Aorta (tissue), 5 donors: ENCODE data around the gene GRK3. TPM values are rescaled to one million over a fixed set of nuclear protein-coding genes. Genes with fewer than 3 reads are reported as not detected.
"Not testable (repeated sequence)": the region's sequence is repeated elsewhere in the genome, so short reads cannot be mapped to it uniquely, and the experiment has no call there.

Source experiments
- ATAC-seq: fragments of 200-7000 bp; cut with Tn5 transposase; one replicate; pipeline ENCODE4 v1.9.1; 2022; ENCODE audit warnings: moderate library complexity; ENCODE audit not compliant: low FRiP score
- DNase-seq, 2 donors: peaks; one replicate each; pipeline ENCODE4 v3.0.0-alpha.2; 2020
- H3K27ac ChIP-seq, 2 donors: one replicate each; pipeline ENCODE4 v1.5.1; 2013; ENCODE audit warnings: low read length in 2 of 2, mild to moderate bottlenecking in 2 of 2, moderate library complexity in 2 of 2, control low read depth in 1 of 2, inconsistent platforms in 1 of 2, low read depth in 1 of 2
- H3K27me3 ChIP-seq, 2 donors: one replicate each; pipeline ENCODE4 v1.6.1; 2013; ENCODE audit warnings: control low read depth in 1 of 2, low read length in 1 of 2, mild to moderate bottlenecking in 1 of 2, moderate library complexity in 1 of 2; ENCODE audit not compliant: insufficient read depth in 2 of 2, control insufficient read depth in 1 of 2
- H3K36me3 ChIP-seq, 2 donors: one replicate each; pipeline ENCODE4 v1.6.1; 2013; ENCODE audit warnings: control low read depth in 1 of 2, low read length in 1 of 2, mild to moderate bottlenecking in 1 of 2; ENCODE audit not compliant: insufficient read depth in 2 of 2, control insufficient read depth in 1 of 2
- H3K4me1 ChIP-seq, 2 donors: one replicate each; pipeline ENCODE4 v1.6.1; 2013; ENCODE audit warnings: low read length in 2 of 2, control low read depth in 1 of 2, mild to moderate bottlenecking in 1 of 2, moderate library complexity in 1 of 2; ENCODE audit not compliant: insufficient read depth in 2 of 2, control insufficient read depth in 1 of 2
- H3K4me3 ChIP-seq, 2 donors: one replicate each; pipeline ENCODE4 v1.5.1; 2013; ENCODE audit warnings: low read length in 2 of 2, control low read depth in 1 of 2, mild to moderate bottlenecking in 1 of 2
- H3K9me3 ChIP-seq: one replicate; pipeline ENCODE4 v1.6.1; 2013; ENCODE audit warnings: mild to moderate bottlenecking, low read length; ENCODE audit not compliant: control insufficient read depth
- WGBS, 2 donors: extraction: QIAGEN DNeasy Blood & Tissue Kit; methylation state at CpG; one replicate each; pipeline ENCODE4 v1.1.7; 2013; 5-methylcytosine and 5-hydroxymethylcytosine counted together
- intact Hi-C, 2 donors: fragments of 100-400 bp; cut with DNase I; formaldehyde crosslinking; loops; one replicate each; pipeline versions ENCODE4 v1.14.2 to v1.15.0; 2022
- polyA plus RNA-seq, 2 donors: library from polyadenylated mRNA; stranded (reverse); fragments of 200-250 nt; gene quantifications; one replicate each; pipeline ENCODE4 v1.2.3, GENCODE V29; 2013
- total RNA-seq, 2 donors: library from RNA; stranded (reverse); fragmentation: NEBNext Ultra II Directional; extraction: Animal tissue kit (Norgen Biotek cat#: 25700); gene quantifications; one replicate each; pipeline ENCODE4 v1.2.1, GENCODE V29; 2021
- donor health status: healthy with polysubstance abuse.
- donor health status: Bipolar disorder and iron deficiency.
- donor health status: DM: no; HTN: no; CAD: no.
- donor health status: DM: no; HTN: no; CAD: no.
- donor health status: DM: yes; HTN: yes; CAD: no.

The GRK3 gene
- total and polyA plus RNA-seq, 4 donors = 0.23 to 11.4 (median 6.1) TPM

DNA sequence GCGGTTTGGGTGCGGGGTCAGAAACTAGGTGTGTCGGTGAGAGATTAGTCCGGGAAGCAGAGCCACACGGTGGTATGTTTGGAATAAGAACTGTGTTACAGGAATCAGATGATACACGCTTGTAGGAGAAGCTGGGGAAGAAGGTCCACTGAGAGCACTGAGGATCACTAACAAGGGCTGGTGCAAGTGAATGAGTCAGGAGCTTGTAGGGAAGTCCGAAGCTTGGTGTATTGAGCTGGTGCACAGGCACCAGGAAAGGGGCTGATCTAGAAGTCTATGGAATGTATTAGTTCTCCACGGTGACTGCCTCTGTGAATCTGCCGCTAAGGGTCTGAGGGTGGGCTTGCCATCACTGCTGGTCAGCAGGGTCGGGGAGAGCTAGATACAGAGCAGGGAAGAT lies 18.8 kb upstream of the GRK3 start:
- Histone ChIP-seq H3K9me3 (peaks cover 5% of the 10 kb centered on the region), H3K27ac (no peak overlapping the region), H3K4me3 (no peak overlapping the region), H3K27me3 (no peaks in the 10 kb centered on the region), H3K4me1 (no peaks in the 10 kb centered on the region), H3K36me3 (no peaks in the 10 kb centered on the region)
- intact Hi-C loops = no loop called here
- ATAC-seq = no peak
- 84% methylated on average over 10 of the region's 10 CpGs for WGBS, 2 donors
- DNase-seq = no peak

DNA sequence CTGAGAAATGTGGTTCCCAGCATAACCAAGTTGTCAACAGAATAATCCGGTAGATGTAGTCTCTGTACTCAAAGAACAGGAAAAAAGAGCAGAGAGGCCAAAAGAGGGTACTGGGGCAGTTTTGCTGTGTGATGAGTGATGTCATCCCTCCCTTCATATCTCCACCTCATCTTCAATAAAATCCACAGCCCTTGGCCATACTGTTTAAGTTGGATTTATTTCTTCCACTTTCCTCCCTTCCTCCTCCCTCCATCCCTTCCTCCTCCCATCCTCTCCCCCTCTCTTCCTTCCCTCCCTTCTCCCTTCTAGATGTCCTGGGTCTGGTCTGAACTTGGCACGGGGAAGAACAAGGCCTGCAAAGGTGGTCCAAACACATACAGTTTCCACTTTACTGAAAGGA lies 18.2 kb upstream of the GRK3 start:
- 82 to 88% methylated on average over 2 of the region's 2 CpGs for WGBS, 2 donors
- Histone ChIP-seq H3K9me3 (peaks cover 2% of the 10 kb centered on the region), H3K4me3 (no peak overlapping the region), H3K27me3 (no peaks in the 10 kb centered on the region), H3K36me3 (no peaks in the 10 kb centered on the region), H3K4me1 (no peaks in the 10 kb centered on the region), H3K27ac (no peak overlapping the region)
- DNase-seq (no peak), ATAC-seq (no peak)
- intact Hi-C loops = no loop called here

DNA sequence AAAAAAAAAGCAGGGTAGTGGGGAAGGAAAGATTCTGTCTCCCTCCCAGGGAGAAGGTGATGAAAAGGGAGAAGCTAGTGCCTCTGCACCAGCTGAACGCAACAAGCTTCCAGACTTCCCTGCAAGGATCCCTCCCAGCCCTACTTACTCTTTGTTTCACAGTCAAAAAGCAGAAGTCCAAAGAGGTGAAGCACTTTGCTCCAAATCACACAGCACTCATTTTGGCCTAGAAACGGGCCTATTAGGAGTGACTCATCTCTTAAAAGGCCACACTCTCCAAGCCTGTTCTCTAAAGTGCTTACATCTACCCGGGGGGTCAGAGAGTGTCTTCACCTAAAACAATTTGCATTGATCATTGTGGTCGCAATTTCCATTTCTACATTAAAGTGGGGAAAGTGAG lies 17.7 kb upstream of the GRK3 start:
- DNase-seq = no peak
- Histone ChIP-seq H3K9me3 (no peaks in the 10 kb centered on the region), H3K36me3 (no peaks in the 10 kb centered on the region), H3K4me1 (no peaks in the 10 kb centered on the region), H3K27me3 (no peaks in the 10 kb centered on the region), H3K4me3 (no peak overlapping the region), H3K27ac (no peak overlapping the region)
- ATAC-seq = no peak
- WGBS, 2 donors = 77 to 81% methylated on average over 4 of the region's 4 CpGs
- intact Hi-C loops = no loop called here

DNA sequence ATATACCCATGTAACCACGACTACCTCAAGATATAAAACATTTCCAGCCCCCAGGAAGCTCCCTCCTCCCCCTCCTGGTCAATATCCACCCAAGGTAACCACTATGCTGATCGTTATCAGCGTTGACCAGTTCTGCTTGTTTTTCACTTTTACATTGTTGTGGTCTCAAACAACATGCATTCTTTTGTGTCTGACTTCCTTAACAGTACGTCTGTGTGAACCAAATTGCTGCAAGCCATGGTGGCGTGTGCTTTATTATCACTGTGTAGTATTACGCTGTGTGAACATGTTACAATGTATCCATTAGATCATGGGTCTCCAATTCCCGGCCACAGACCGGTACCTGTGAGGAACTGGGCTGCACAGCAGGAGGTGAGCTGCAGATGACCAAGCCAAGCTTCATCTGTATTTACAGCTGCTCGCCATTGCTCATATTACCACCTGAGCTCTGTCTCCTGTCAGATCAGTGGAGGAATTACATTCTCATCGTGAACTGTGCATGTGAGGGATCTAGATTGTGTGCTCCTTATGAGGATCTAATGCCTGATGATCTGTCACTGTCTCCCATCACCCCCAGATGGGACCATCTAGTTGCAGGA lies 15.5 kb upstream of the GRK3 start:
- no peak overlapping the region for H3K4me3 ChIP-seq
- no peak for DNase-seq
- ATAC-seq = no peak
- intact Hi-C loops = no loop called here
- H3K27ac ChIP-seq = no peak overlapping the region
- H3K27me3 ChIP-seq = no peaks in the 10 kb centered on the region
- no peaks in the 10 kb centered on the region for H3K36me3 ChIP-seq
- no peaks in the 10 kb centered on the region for H3K9me3 ChIP-seq
- no peaks in the 10 kb centered on the region for H3K4me1 ChIP-seq
- 75 to 84% methylated on average over 10 of the region's 10 CpGs for WGBS, 2 donors

DNA sequence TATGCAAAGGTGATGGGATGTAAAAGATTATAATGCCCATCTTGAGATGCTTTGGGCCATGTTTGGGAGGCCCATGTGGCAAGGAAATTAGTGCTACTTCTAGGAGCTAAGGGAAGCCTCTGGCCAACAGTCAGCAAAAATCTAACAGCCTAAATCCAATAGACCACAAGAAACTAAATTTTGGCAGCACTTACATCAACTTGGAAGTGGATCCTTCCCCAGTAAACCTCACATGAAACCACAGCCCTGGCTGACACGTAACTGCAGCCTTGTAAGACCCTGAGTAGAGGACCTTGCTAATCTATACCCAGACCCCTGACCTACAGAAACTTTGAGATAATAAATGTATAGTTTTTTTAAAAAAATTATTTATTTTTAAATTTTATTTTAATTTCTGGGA lies 13.1 kb upstream of the GRK3 start:
- ATAC-seq = no peak
- H3K27me3 ChIP-seq = no peaks in the 10 kb centered on the region
- no peaks in the 10 kb centered on the region for H3K36me3 ChIP-seq
- 73 to 88% methylated on average over 1 of the region's 1 CpG for WGBS, 2 donors
- no peak overlapping the region for H3K27ac ChIP-seq
- no peaks in the 10 kb centered on the region for H3K4me1 ChIP-seq
- intact Hi-C loops = no loop called here
- H3K4me3 ChIP-seq = no peak overlapping the region
- H3K9me3 ChIP-seq = no peaks in the 10 kb centered on the region
- DNase-seq = no peak

DNA sequence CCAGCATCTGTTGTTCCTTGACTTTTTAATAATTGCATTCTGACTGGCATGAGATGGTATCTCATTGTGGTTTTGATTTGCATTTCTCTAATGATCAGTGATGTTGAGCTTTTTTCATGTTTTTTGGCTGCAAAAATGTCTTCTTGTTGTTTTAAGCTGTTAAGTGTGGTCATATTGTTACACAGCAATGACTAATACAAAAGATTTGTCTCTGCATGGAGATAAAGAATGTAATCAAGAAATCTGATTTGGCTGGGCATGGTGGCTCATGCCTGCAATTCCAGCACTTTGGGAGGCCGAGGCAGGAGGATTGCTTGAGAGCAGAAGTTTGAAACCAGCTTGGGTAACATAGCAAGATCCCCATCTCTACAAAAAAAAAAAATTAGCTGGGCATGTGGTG lies 12.1 kb upstream of the GRK3 start:
- H3K4me3 ChIP-seq, ATAC-seq, H3K36me3 ChIP-seq, DNase-seq, H3K27me3 ChIP-seq, intact Hi-C loops, H3K27ac ChIP-seq, H3K9me3 ChIP-seq, H3K4me1 ChIP-seq: not testable (repeated sequence)
- WGBS, 2 donors = 48 to 75% methylated on average over 1 of the region's 1 CpG

DNA sequence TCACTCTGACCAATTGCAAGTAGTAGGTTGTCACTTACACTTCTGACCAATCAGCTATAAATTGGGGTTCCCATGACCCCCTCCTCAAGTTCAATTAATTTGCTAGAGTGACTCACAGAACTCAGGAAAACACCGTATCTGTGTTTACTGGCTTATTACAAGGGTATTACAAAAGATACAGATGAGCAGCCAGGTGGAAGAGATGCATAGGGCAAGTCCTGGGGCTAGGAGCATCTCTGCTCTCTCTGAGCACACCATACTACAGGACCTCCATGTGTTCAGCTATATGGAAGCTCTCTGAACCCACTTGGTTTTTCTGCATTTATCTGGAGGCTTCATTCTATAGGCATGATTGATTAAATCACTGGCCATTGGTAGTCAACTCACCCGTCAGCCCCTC lies 11.3 kb upstream of the GRK3 start:
- ATAC-seq = no peak
- no peaks in the 10 kb centered on the region for H3K9me3 ChIP-seq
- no peak overlapping the region for H3K4me3 ChIP-seq
- DNase-seq = no peak
- no peaks in the 10 kb centered on the region for H3K36me3 ChIP-seq
- 89% methylated on average over 2 of the region's 2 CpGs for WGBS, 2 donors
- H3K27me3 ChIP-seq = no peaks in the 10 kb centered on the region
- intact Hi-C loops = no loop called here
- H3K4me1 ChIP-seq = no peaks in the 10 kb centered on the region
- H3K27ac ChIP-seq = no peak overlapping the region

DNA sequence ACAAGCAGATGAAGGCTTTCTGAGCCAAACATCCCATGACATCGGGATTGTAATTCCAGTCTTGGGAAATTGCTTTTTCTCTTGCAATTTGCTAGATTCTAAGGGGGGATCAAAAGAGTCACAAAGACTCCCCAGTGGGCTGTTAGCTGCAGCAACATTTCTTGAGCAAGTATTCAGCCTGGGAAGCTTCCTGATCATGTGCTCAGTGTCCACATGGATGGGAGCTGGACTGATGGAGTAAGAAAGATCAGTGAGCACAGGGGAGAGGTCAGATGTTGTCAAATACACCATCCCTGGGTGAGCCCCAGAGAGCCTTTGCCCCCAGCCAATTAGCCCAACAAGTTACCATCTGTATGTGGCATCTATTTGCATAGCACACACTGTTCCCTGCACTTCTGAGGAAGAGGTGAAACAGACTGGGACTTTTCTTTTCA lies 10.2 kb upstream of the GRK3 start:
- ATAC-seq (no peak), DNase-seq (no peak)
- Histone ChIP-seq H3K4me1 (no peaks in the 10 kb centered on the region), H3K4me3 (no peak overlapping the region), H3K27ac (no peak overlapping the region), H3K36me3 (no peaks in the 10 kb centered on the region), H3K9me3 (no peaks in the 10 kb centered on the region), H3K27me3 (no peaks in the 10 kb centered on the region)
- intact Hi-C loops = no loop called here
- 7 to 25% methylated on average over 1 of the region's 1 CpG for WGBS, 2 donors

DNA sequence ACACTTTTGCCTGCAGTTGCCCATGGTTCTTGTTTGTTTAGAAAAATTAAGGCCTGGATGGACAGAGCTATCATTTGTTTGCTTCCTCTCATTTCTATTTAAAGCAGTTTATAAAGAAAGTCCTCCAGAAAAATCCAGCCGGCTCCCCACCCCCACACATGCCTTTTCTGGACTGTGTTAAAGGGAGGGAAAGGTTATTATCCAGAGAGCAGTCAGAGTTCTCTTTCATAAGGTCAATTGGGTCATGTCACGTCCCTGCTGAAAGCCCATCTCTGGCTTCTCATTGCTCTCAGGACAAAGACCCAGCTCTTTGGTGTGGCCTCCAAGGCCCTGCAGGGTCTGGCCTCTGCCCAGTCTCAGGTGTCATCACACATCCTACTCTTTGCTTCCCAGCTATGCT lies 9.8 kb upstream of the GRK3 start:
- DNase-seq (no peak), ATAC-seq (no peak)
- no peaks in the 10 kb centered on the region for H3K27me3 ChIP-seq
- no peak overlapping the region for H3K27ac ChIP-seq
- no peaks in the 10 kb centered on the region for H3K36me3 ChIP-seq
- H3K4me3 ChIP-seq = no peak overlapping the region
- WGBS, 2 donors = 57 to 58% methylated on average over 2 of the region's 2 CpGs
- H3K4me1 ChIP-seq = no peaks in the 10 kb centered on the region
- intact Hi-C loops = no loop called here
- H3K9me3 ChIP-seq = no peaks in the 10 kb centered on the region
